ENCODE results near the gene DHRSX. TPM values are rescaled to one million over a fixed set of nuclear protein-coding genes. Genes with fewer than 3 reads are reported as not detected.
A peak's percentile ranks its signal among the peaks of the same experiment; 100 is the strongest.

Gene DHRSX
- total and polyA plus RNA-seq, 10 of the 15 experiments (the other 5 are each of a cell fraction or from before 2014, with no cell fraction given) = 1.7 to 39.5 (median 16.5) TPM

GRCh38 chrX:2495595-2495994 is 5.2 kb downstream of the DHRSX start:
- DNase-seq (ENCODE audit: low read depth, low spot score) (no peak), FAIRE-seq (no peak), ATAC-seq (no peak)
- 0 out of 2 replicates have a peak, but pooled peaks have one; percentile 12 for TF ChIP-seq POLR2AphosphoS2 (IDR thresholded peaks at IDR 0.05; ENCODE audit: low read depth, low read length)
- TF ChIP-seq CBX3 (IDR thresholded peaks at IDR 0.05; ENCODE audit: borderline replicate concordance, low read depth) = no peak
- TF ChIP-seq ZNF592 (IDR thresholded peaks at IDR 0.05) = no peak
- TF ChIP-seq SMAD5 (IDR thresholded peaks at IDR 0.05; ENCODE audit: low read depth) = no peak
- TF ChIP-seq CHD2 (IDR thresholded peaks at IDR 0.05; ENCODE audit: borderline replicate concordance, low read depth, low read length) = no peak
- Histone ChIP-seq H3K9me3 (replicated peaks; ENCODE audit: control insufficient read depth, insufficient read depth, low read length) (no peaks in the 10 kb centered on the region; the same call in 2 of the 3 replicates), H3K4me1 (ENCODE audit: control insufficient read depth, insufficient read depth, low read length) (peaks cover 15% of the 10 kb centered on the region), H4K20me1 (ENCODE audit: control insufficient read depth, insufficient read depth) (no peaks in the 10 kb centered on the region), H3K36me3 (ENCODE audit: control insufficient read depth in 2 of 2, insufficient read depth in 2 of 2, low read length in 1 of 2) (peaks cover 5 to 11% of the 10 kb centered on the region in 2 experiments; a peak in 3 of 4 replicates), H2AFZ (ENCODE audit: control insufficient read depth, low read depth, low read length) (no peak overlapping the region), H3K79me2 (ENCODE audit: control insufficient read depth, insufficient read depth, low read length) (peaks cover 57% of the 10 kb centered on the region), H3K27me3 (replicated peaks in 1 of 2; ENCODE audit: control insufficient read depth in 2 of 2, insufficient read depth in 2 of 2, low read length in 1 of 2) (no peaks in the 10 kb centered on the region), H3K4me2 (ENCODE audit: control insufficient read depth, insufficient read depth) (0 out of 2 replicates have a peak overlapping the region, but pooled peaks have one; percentile 10), H3K4me3 (0 out of 2 replicates have a peak overlapping the region, but pooled peaks have one; percentile 16), H3K27ac (ENCODE audit: control insufficient read depth, insufficient read depth) (no peak overlapping the region), H3K9ac (ENCODE audit: control insufficient read depth, insufficient read depth, low read length) (no peak overlapping the region)
- RAD21 ChIA-PET (ENCODE audit: unreplicated experiment) = no interaction called here
- POLR2A ChIA-PET = no interaction called here
- 95% methylated on average over 14 of the region's 14 CpGs for WGBS (ENCODE audit: insufficient coverage, insufficient replicate concordance, low lambda C conversion rate, missing lambda C conversion rate)
- CTCF ChIA-PET = no interaction called here
- intact Hi-C loops (cut with micrococcal nuclease; ENCODE audit: unreplicated experiment) = loop anchor here (5.0 kb wide), 1 partner anchor 833 kb away; no protein-coding TSS in a partner anchor
- BruUV-seq (replicated peaks) = no TSS peak
- SMC1A ChIA-PET (ENCODE audit: uncharacterized antibody, unreplicated experiment) = no interaction called here
- in situ Hi-C loops (cut with MboI) = no loop called here
